Daoy (cell line): ENCODE results near the gene SNX19. TPM values are rescaled to one million over a fixed set of nuclear protein-coding genes. Genes with fewer than 3 reads are reported as not detected.
"Not testable (repeated sequence)": the region's sequence is repeated elsewhere in the genome, so short reads cannot be mapped to it uniquely, and the experiment has no call there.

Experiments used
- DNase-seq: peaks from one replicate; pipeline ENCODE4 v3.0.0-alpha.2; 2015; ENCODE audit warnings: low read depth
- total RNA-seq: library from RNA; depleted of rRNA; stranded (reverse); fragments of >200 nt; shearing (Covaris generic); gene quantifications from 2 replicates; pipeline ENCODE4 v1.2.3, GENCODE V29; 2014; rRNA removed

Gene SNX19
- total RNA-seq, result 33.1 and 43.3 TPM in 2 replicates

GRCh38 chr11:130916238-130916855 is at the start of gene SNX19:
Gene SNX19, minus strand, starts transcription at chr11:130916479. Its CDS starts 540 bp downstream, at chr11:130915939.
- peak; percentile 94 for DNase-seq

- DNase-seq, result no peak
These were observed 47.9 kb upstream of the SNX19 start for GRCh38 chr11:130964058-130964792.

- DNase-seq, result peak; percentile 6
These were observed 31.6 kb upstream of the SNX19 start for GRCh38 chr11:130947889-130948288.

- no peak for DNase-seq
These were observed 31.2 kb upstream of the SNX19 start for GRCh38 chr11:130947481-130947880.

GRCh38 chr11:130947058-130947457 is 30.8 kb upstream of the SNX19 start:
- no peak for DNase-seq

- peak; percentile 85 for DNase-seq
These were observed 29.6 kb upstream of the SNX19 start for GRCh38 chr11:130945896-130946295.

GRCh38 chr11:130940706-130941105 is 24.4 kb upstream of the SNX19 start:
- DNase-seq, result no peak

DNA sequence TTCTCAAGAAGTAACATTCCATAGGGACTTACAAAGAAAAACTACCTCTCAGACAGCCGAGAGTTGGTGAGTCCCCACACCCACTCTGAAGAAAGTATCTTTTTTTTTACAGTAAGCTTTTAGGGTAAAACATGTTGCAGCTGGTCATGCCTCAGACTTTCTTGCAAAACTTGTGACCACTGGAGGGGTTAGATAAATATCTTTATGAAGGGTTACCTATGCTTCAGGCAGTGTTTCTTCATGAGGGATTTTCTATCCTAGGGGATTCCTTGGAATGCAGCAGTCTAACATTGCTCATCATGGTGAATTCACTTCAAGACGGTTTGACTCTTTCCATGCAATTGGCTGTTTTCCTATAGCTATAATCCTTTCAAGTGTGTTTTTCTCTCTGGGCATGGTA is 20.8 kb upstream of the SNX19 start:
- no peak for DNase-seq

DNA sequence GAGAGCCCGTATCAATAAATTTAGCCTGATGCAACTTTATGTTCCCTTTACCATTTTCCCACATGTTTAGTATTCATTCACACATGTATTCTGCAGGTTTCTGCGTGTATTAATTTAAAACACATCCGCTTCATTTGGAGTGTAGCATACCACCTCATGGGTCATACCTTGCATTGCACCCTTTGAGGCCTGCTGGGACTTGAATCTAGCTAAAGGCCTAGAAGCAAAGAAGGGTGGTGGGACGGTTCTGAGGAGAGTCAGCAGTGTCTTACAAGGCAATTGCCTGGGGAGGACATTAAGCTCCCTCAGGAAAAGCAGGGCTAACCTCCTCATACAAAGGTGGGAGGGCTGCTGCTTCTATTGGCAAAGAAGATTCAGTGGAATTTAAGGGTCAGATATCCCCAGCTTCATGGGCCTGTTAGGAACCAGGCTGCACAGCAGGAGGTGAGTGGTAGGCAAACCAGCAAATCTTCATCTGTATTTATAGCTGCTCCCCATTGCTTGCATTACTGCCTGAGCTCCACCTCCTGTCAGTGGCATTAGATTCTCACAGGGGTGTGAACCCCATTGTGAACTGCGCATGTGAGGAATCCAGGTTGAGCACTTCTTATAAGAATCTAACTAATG is 15.9 kb upstream of the SNX19 start:
- no peak for DNase-seq

DNA sequence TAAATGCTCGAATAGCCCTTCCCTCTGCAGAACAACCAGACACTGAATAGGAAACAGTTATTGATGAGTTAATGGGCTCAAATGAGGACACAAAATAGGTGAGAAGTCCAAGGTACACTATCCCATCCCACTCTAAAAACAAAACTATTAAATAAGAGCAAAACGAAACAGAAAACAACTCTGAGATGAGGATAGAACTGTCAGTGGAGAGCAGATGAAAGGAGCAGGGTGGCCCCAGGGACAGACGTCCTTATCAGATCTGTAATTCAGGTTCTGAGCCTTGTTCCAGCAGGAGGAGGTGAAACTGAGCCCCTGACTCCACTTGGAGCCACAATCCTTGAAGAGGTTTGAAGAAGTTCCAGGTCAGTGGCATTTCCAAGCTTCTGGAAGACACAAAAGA is 8.5 kb upstream of the SNX19 start:
- no peak for DNase-seq

- not testable (repeated sequence) for DNase-seq
These were observed 4.3 kb upstream of the SNX19 start for GRCh38 chr11:130920612-130921011.

DNA sequence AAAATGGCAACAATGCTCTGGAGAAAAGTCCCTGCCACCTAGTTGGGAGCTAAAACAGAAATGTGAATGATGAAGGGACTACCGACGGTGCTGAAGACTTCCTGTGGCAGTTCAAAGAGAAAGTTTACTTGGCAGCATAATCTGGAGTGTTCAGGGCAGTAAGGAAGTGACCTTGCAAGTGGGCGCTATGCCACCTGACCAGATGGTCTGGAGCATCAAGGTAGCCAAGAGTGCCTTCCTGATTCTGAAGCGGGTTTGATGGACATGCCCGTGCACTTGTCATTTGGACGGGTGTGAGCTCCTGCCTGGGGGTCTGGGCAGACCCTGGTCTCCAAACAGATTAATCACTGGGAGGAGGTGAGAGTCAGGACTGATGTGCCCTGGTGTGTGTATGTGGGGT is 1.8 kb upstream of the SNX19 start:
- no peak for DNase-seq

DNA sequence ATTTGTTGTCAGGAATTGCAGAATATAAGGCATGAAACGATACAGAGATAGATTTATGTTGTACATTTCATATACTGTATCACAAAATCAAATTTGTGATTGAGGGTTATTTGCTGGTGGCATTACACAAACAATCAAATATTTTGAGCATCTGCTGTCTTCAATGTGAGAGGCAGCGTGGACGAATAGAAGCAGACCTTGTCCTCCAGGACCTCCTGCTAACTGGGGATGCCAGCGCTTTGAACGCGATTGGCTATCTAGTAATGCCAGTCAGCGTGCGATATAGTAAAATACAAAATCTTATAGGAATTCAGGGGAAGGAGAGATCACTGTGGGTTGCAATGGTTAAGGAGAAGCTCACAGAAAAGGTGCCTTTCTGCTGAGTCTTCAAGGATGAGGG is 631 bp upstream of the SNX19 start:
- no peak for DNase-seq

GRCh38 chr11:130915603-130916237 is 559 bp downstream of the SNX19 start:
- DNase-seq, result no peak

- DNase-seq, result no peak
These were observed 3.0 kb downstream of the SNX19 start for GRCh38 chr11:130913268-130913667.

- no peak for DNase-seq
These were observed 3.7 kb downstream of the SNX19 start for GRCh38 chr11:130912552-130912951.

DNA sequence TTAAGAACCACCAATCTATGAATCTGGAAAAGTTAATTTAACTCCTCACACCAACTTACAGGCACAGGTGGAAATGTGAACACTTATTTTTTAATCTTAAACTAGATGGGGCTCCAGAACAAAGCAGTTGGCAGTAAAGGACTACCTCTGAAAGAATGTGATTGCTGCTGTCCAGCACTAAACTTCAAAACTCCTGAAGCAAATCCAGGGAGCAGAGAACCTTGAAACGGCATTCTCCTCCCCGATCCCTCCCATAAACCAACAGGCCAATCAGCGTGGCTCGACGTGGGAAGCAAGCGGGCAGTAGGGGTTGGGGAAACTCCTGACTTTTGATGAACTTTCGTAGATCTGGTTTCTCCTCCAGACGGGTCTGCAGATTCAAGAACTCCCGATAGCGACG is 5.0 kb downstream of the SNX19 start:
- no peak for DNase-seq

GRCh38 chr11:130909650-130910049 is 6.6 kb downstream of the SNX19 start:
- DNase-seq, result peak; percentile 19

DNA sequence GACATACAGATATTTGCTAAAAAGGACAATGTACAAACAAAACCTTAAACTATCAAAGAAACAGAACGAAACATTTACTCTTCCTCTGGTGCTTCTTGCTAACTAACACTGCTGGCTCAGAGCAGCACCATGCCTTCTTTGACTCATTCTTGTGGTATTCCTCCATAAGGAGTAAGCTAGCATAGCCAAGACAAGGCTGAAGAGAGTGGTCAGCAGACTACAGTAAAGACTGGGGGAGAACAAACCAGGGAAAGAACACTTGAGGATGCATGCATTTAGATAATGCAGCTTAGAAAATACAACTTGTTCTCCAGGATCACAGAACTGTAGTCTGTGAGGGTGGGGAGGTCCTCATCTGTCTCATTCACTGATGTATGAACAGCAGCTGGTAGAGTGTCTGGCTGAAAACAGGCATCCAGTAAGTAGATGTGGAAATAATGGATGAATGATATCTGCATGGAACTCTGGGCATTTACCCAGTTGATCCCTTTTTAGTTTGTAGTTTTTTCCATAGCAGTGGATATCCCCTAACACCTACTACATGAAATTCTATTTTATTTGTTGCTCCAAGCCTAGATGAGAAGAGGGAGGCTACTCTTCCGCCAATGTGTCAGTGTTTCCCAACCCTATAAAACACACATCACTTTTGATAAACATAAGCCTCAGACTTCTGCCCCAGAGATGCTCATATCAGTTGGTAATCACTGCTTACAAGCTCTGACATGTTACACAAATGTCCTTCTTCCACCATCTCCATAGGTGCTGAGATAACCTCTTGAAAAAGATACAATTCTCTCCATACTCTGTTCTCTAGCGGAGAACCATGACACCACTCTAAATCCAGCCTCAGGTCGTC is 7.3 kb downstream of the SNX19 start:
- peak; percentile 23 for DNase-seq

DNA sequence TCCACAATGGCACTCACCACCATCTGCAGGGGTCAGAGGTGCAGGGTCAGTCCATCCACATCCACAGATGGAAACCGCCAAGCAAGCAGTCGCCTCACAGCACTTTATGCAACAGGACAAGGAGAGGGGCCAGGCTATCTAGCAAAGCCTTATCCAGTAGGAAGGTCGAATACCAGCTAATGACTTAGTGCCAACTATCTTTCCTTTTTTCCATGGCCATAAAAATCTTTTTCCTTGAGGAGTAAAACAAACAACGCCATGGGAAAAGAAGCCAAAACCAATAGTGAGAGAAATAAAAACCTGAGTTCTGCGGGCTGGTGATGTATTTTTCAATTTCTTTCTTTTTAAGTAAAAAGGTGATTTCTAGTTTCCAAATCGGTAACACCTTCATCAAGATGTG is 8.2 kb downstream of the SNX19 start:
- DNase-seq, result no peak

GRCh38 chr11:130907229-130907628 is 9.1 kb downstream of the SNX19 start:
- no peak for DNase-seq

DNA sequence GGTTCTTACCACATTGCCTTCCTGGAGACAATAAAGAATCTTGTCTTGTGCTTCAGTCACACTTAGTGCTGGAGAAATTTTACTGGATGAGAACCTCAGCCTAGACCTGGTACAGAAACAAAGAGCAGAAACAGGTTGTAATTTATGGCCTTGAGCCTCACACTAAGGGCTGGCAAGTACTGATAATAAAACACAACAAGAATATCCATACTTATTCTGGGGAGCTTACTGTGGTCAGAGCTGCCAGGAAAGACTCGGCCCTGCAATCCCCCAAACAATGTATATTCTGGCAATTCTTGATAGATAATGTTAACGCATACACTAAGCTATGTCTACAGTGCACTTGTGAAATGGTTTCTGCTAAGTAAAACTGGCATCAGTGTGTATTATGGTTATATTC is 9.7 kb downstream of the SNX19 start:
- no peak for DNase-seq
